Measurements from ENCODE around the gene TMEM222.

The TMEM222 gene

DNA sequence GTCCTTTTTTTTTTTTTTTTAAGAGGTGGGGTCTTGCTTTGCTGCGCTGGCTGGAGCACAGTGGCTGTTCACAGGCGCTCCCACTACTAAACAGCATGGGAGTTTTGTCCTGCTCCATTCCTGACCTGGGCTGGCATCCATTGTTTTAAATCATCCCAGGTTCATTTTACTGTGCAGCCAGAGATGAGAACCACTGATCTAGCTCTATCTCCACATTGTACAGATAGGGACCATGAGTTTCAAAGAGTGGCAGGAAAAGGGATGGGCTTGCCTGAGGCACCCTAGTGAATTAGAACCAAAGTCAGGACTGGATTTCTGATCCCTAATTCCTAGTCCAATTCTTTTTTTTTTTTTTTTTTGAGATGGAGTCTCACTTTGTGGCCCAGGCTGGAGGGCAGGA lies 7.2 kb upstream of the TMEM222 start:
- Mint-ChIP-seq H3K27ac (no peak overlapping the region), H3K4me3 (no peak overlapping the region), H3K9me3 (no peaks in the 10 kb centered on the region), H3K4me1 (peaks cover 22% of the 10 kb centered on the region), H3K36me3 (ENCODE audit: low read depth) (no peaks in the 10 kb centered on the region), H3K27me3 (ENCODE audit: low read depth, poor library complexity) (peaks cover 36% of the 10 kb centered on the region)
- no peak for TF ChIP-seq CTCF (IDR thresholded peaks at IDR 0.05)
- no peak for DNase-seq

DNA sequence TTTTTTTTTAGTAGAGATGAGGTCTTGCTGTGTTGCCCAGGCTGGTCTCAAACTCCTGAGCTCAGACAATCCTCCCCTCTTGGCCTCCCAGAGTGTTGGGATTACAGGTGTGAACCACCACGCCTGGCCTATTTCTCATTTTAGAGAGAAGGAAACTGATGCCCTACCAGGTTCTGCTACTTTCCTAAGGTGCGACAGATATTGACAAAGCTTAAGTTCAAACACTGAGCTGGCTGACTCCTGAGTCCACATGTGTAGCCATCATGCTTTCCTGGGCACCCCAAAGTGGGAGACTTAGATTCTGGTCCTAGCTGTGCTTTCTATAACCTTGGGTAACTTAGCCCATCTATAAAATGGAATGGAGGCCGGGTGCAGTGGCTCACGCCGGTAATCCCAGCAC lies 5.1 kb upstream of the TMEM222 start:
- no peak for TF ChIP-seq CTCF (IDR thresholded peaks at IDR 0.05)
- Mint-ChIP-seq H3K9me3 (no peaks in the 10 kb centered on the region), H3K36me3 (ENCODE audit: low read depth) (no peaks in the 10 kb centered on the region), H3K27me3 (ENCODE audit: low read depth, poor library complexity) (peaks cover 30% of the 10 kb centered on the region), H3K4me3 (no peak overlapping the region), H3K4me1 (peaks cover 25% of the 10 kb centered on the region), H3K27ac (no peak overlapping the region)
- DNase-seq = no peak

GRCh38 chr1:27318136-27318535 lies 3.8 kb upstream of the TMEM222 start:
- no peaks in the 10 kb centered on the region for H3K9me3 Mint-ChIP-seq
- TF ChIP-seq CTCF (IDR thresholded peaks at IDR 0.05) = no peak
- peaks cover 23% of the 10 kb centered on the region for H3K27me3 Mint-ChIP-seq (ENCODE audit: low read depth, poor library complexity)
- DNase-seq = no peak
- H3K36me3 Mint-ChIP-seq (ENCODE audit: low read depth) = no peaks in the 10 kb centered on the region
- peak overlapping the region; percentile 6 for H3K27ac Mint-ChIP-seq
- H3K4me3 Mint-ChIP-seq = no peak overlapping the region
- H3K4me1 Mint-ChIP-seq = peaks cover 34% of the 10 kb centered on the region

- H3K4me1 Mint-ChIP-seq = peaks cover 38% of the 10 kb centered on the region
- no peak for DNase-seq
- H3K4me3 Mint-ChIP-seq = no peak overlapping the region
- no peak overlapping the region for H3K27ac Mint-ChIP-seq
- TF ChIP-seq CTCF (IDR thresholded peaks at IDR 0.05) = no peak
- no peaks in the 10 kb centered on the region for H3K36me3 Mint-ChIP-seq (ENCODE audit: low read depth)
- H3K27me3 Mint-ChIP-seq (ENCODE audit: low read depth, poor library complexity) = peaks cover 21% of the 10 kb centered on the region
- no peaks in the 10 kb centered on the region for H3K9me3 Mint-ChIP-seq
These were observed 3.4 kb upstream of the TMEM222 start for GRCh38 chr1:27318596-27318995.

DNA sequence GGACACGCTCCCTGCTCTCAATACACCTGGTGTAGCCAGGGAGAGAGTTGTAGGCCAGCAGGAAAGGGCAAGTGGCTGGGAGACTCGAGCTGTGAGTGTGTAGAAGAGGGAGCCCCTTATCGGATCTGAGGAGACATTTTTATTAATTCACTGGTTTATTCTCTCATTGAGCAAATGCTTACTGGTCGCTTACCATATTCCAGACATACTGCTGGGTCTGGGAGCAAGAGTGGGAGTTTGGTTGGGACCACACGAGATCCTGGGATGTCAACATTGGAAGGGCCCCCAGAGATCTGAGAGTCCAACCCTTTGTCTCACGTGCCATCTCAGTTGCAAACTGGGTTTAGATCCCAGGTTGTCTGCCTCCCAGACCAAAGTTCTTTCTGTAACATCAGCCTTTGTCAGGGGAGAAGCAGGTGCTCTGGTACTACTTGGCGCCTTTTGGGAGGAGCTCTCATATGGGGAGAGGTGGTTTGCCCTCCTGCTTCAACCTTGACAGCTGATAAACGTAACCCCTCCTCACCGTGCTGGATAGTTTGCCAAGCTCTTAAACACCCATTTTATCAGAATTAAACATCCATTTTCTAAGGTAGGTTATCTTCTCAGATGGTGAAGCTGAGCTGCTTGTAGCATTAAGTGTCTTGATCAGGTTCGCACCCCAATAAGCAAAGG lies 742 bp downstream of the TMEM222 start:
- H3K36me3 Mint-ChIP-seq (ENCODE audit: low read depth) = peaks cover 18% of the 10 kb centered on the region
- peak overlapping the region; percentile 97 for H3K27ac Mint-ChIP-seq
- TF ChIP-seq CTCF (IDR thresholded peaks at IDR 0.05) = no peak
- peaks cover 11% of the 10 kb centered on the region for H3K27me3 Mint-ChIP-seq (ENCODE audit: low read depth, poor library complexity)
- H3K4me1 Mint-ChIP-seq = peaks cover 38% of the 10 kb centered on the region
- no peaks in the 10 kb centered on the region for H3K9me3 Mint-ChIP-seq
- no peak for DNase-seq
- peak overlapping the region; percentile 97 for H3K4me3 Mint-ChIP-seq

- no peaks in the 10 kb centered on the region for H3K9me3 Mint-ChIP-seq
- no peak for TF ChIP-seq CTCF (IDR thresholded peaks at IDR 0.05)
- H3K4me1 Mint-ChIP-seq = peaks cover 32% of the 10 kb centered on the region
- no peak for DNase-seq
- no peak overlapping the region for H3K4me3 Mint-ChIP-seq
- peaks cover 28% of the 10 kb centered on the region for H3K36me3 Mint-ChIP-seq (ENCODE audit: low read depth)
- no peak overlapping the region for H3K27ac Mint-ChIP-seq
- H3K27me3 Mint-ChIP-seq (ENCODE audit: low read depth, poor library complexity) = peaks cover 4% of the 10 kb centered on the region
These were observed 3.3 kb downstream of the TMEM222 start for GRCh38 chr1:27325286-27325685.

Measured in nephron progenitor cell (in vitro differentiated cells).